GM12878 (cell line): ENCODE data around the gene DLEC1. TPM values are rescaled to one million over a fixed set of nuclear protein-coding genes. Genes with fewer than 3 reads are reported as not detected.

Source experiments
- CBX3 ChIP-seq: fragments of 200-600 bp; sonication (generic); IDR thresholded peaks from 2 replicates; pipeline ENCODE4 v1.6.1; 2016; ENCODE audit warnings: low read depth, borderline replicate concordance
- CREB1 ChIP-seq: IDR thresholded peaks from 2 replicates; pipeline ENCODE4 v1.6.1; 2012; ENCODE audit warnings: low read depth, mild to moderate bottlenecking, inconsistent platforms
- DPF2 ChIP-seq: fragments of 450-650 bp; IDR thresholded peaks from 2 replicates; pipeline ENCODE4 v1.6.1; 2017; ENCODE audit warnings: mild to moderate bottlenecking
- EED ChIP-seq: sonication (generic); IDR thresholded peaks from 2 replicates; pipeline ENCODE4 v1.6.1; 2016; ENCODE audit warnings: antibody characterized with exemption, low read depth
- EP300 ChIP-seq, 2 experiments: fragments of 150-350 bp in 1 of 2; IDR thresholded peaks; 2 replicates each; pipeline ENCODE4 v1.6.1; 2011 to 2012; ENCODE audit warnings: low read depth in 2 of 2, low read length in 2 of 2, borderline replicate concordance in 1 of 2, improper control_type of control experiment in 1 of 2, inconsistent platforms in 1 of 2; ENCODE audit not compliant: control insufficient read depth in 1 of 2
- IKZF2 ChIP-seq, 2 experiments: fragments of 450-650 bp; IDR thresholded peaks; 2 replicates each; pipeline ENCODE4 v1.6.1; 2017; ENCODE audit warnings: mild to moderate bottlenecking in 2 of 2, moderate library complexity in 2 of 2
- MXI1 ChIP-seq: fragments of 150-350 bp; IDR thresholded peaks from 2 replicates; pipeline ENCODE4 v1.6.1; 2011; ENCODE audit warnings: low read depth, mild to moderate bottlenecking, inconsistent platforms, low read length, improper control_type of control experiment
- MYC ChIP-seq: IDR thresholded peaks from 2 replicates; pipeline ENCODE4 v1.6.1; 2011; ENCODE audit warnings: mild to moderate bottlenecking, low read length, moderate library complexity, inconsistent platforms; ENCODE audit not compliant: insufficient read depth, insufficient replicate concordance, insufficient read length, severe bottlenecking
- RAD51 ChIP-seq: fragments of 450-650 bp; IDR thresholded peaks from 2 replicates; pipeline ENCODE4 v1.6.1; 2016; ENCODE audit warnings: moderate library complexity, mild to moderate bottlenecking, inconsistent platforms
- RB1 ChIP-seq: fragments of 450-650 bp; formaldehyde crosslinking; IDR thresholded peaks from 2 replicates; pipeline ENCODE4 v1.6.1; 2017; ENCODE audit warnings: mild to moderate bottlenecking, borderline replicate concordance
- SMAD5 ChIP-seq: IDR thresholded peaks from 2 replicates; pipeline ENCODE4 v1.6.1; 2016; ENCODE audit warnings: antibody characterized with exemption, low read depth
- TAF1 ChIP-seq: IDR thresholded peaks from 2 replicates; pipeline ENCODE4 v1.6.1; 2011; ENCODE audit warnings: mild to moderate bottlenecking, low read depth, low read length, borderline replicate concordance
- polyA plus RNA-seq, 11 experiments: library from polyadenylated mRNA; depleted of rRNA in 4 of 11; unstranded in 6 of 11; stranded (reverse) in 5 of 11; fragments of >200 nt; fragmentation: Nextera tagmentation in 4 of 11; fragmentation: Illumina TruSeq in 1 of 11; extraction: Ambion mirVana in 4 of 11; extraction: Trizol in 1 of 11; gene quantifications; 1 replicate in 1 of 11; 2 replicates in 10 of 11; pipeline versions ENCODE4 v1.2.1 to v1.2.3, GENCODE V29; 2011 to 2016; ENCODE audit warnings: inconsistent platforms in 2 of 11, missing spikeins in 2 of 11, low read depth in 1 of 11
- total RNA-seq, 4 experiments: library from RNA; depleted of rRNA in 3 of 4; stranded (reverse); fragments of >200 nt in 3 of 4; fragmentation: Illumina TruSeq in 1 of 4; extraction: Trizol in 1 of 4; gene quantifications; 2 replicates each; pipeline versions ENCODE4 v1.2.1 to v1.2.3, GENCODE V29; 2013 to 2021
- TF ChIP-seq, protein P1 (sequence below): fragments of 450-650 bp; IDR thresholded peaks from 2 replicates; pipeline ENCODE4 v1.6.1; 2018; ENCODE audit warnings: mild to moderate bottlenecking, low read depth, moderate library complexity; ENCODE audit not compliant: partially characterized antibody
- TF ChIP-seq, protein P2 (sequence below): IDR thresholded peaks from 2 replicates; pipeline ENCODE4 v1.6.1; 2012; ENCODE audit warnings: low read depth, low read length, improper control_type of control experiment

DLEC1 gene
- total and polyA plus RNA-seq, 10 of the 15 experiments (the other 5 are each of a cell fraction or from before 2014, with no cell fraction given): 0.03 to 0.29 (median 0.07) TPM; not detected in 3

DNA sequence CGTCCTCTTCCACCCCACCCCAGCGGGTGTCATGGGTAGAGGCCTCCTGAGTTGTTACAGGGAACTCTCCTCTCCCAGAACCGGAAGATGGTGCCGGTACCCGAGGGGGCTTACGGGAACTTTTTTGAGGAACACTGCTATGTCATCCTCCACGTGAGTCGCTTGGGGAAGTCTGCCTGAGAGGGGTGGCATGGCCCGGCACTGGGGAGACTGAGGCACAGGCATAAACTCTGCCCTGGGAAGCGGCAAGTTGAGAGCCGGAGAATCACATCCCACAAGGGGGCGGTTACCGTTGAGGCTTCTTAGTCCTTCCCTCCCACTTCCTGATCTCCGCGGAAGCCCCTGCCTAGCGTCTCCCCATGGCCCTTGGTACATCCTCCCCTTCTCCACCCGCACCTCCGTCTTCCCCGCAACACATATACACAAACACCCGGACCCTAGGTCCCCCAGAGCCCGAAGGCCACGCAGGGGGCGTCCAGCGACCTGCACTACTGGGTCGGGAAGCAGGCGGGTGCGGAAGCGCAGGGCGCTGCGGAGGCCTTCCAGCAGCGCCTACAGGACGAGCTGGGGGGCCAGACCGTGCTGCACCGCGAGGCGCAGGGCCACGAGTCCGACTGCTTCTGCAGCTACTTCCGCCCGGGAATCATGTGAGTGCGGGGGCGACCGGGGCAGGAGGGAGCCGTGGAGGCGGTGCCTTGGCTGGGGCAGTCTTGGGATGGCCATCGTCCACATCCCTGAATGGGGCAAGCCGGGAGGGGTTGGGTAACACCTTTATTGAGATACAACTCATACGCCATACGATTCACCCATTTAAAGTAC is 45.0 kb upstream of the DLEC1 start (continued):
- TF ChIP-seq, protein P1, sequence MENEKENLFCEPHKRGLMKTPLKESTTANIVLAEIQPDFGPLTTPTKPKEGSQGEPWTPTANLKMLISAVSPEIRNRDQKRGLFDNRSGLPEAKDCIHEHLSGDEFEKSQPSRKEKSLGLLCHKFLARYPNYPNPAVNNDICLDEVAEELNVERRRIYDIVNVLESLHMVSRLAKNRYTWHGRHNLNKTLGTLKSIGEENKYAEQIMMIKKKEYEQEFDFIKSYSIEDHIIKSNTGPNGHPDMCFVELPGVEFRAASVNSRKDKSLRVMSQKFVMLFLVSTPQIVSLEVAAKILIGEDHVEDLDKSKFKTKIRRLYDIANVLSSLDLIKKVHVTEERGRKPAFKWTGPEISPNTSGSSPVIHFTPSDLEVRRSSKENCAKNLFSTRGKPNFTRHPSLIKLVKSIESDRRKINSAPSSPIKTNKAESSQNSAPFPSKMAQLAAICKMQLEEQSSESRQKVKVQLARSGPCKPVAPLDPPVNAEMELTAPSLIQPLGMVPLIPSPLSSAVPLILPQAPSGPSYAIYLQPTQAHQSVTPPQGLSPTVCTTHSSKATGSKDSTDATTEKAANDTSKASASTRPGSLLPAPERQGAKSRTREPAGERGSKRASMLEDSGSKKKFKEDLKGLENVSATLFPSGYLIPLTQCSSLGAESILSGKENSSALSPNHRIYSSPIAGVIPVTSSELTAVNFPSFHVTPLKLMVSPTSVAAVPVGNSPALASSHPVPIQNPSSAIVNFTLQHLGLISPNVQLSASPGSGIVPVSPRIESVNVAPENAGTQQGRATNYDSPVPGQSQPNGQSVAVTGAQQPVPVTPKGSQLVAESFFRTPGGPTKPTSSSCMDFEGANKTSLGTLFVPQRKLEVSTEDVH: no peak
- TF ChIP-seq CBX3 (no peak), MYC (peak; percentile 88), MXI1 (peak; percentile 65), SMAD5 (peak; percentile 51; the same call in 1 of the 2 replicates), CREB1 (peak; percentile 40; the same call in 1 of the 2 replicates), EP300 (IDR thresholded peaks at IDR 0.05; ENCODE audit: borderline replicate concordance in 1 of 2, control insufficient read depth in 1 of 2, low read depth in 2 of 2, low read length in 2 of 2) (0 out of 4 replicates have a peak, but pooled peaks of 1 of the 2 experiments have one; percentile 34), TAF1 (peak; percentile 81), DPF2 (peak; percentile 73; the same call in 1 of the 2 replicates), IKZF2 (IDR thresholded peaks at IDR 0.05) (peak; percentile 62; a peak in 3 of 4 replicates), EED (0 out of 2 replicates have a peak, but pooled peaks have one; percentile 50), RB1 (peak; percentile 62; the same call in 1 of the 2 replicates), RAD51 (peak; percentile 33; the same call in 1 of the 2 replicates)
- TF ChIP-seq, protein P2, sequence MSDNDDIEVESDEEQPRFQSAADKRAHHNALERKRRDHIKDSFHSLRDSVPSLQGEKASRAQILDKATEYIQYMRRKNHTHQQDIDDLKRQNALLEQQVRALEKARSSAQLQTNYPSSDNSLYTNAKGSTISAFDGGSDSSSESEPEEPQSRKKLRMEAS: peak; percentile 85
